Stimulated activated CD8-positive, alpha-beta memory T cell treated with anti-CD3 and anti-CD28 coated beads, Interleukin-2, amount 100 ng/mL, for 48 hours (primary cell): ENCODE measurements around the gene SRMS.

Experiments used
- DNase-seq, 2 donors: peaks; one replicate each; pipeline ENCODE4 v3.0.0-alpha.2; 2020; ENCODE audit warnings: low read depth in 2 of 2

The SRMS gene

GRCh38 chr20:63547725-63548480, at the start of gene SRMS:
Gene SRMS (minus strand): TSS chr20:63547749. CDS start chr20:63547463, 286 bp downstream.
- DNase-seq = no peak

- DNase-seq = no peak
Measured at GRCh38 chr20:63596423-63596822, 48.9 kb upstream of the SRMS start.

GRCh38 chr20:63595416-63596127, 48.0 kb upstream of the SRMS start:
- DNase-seq = no peak

GRCh38 chr20:63594043-63594561, 46.6 kb upstream of the SRMS start:
- DNase-seq = no peak

- DNase-seq = no peak
Measured at GRCh38 chr20:63592661-63593060, 45.1 kb upstream of the SRMS start.

GRCh38 chr20:63591786-63592355, 44.3 kb upstream of the SRMS start:
- DNase-seq = no peak

GRCh38 chr20:63591147-63591533, 43.6 kb upstream of the SRMS start:
- no peak for DNase-seq

- DNase-seq = no peak
Measured at GRCh38 chr20:63590218-63591146, 42.9 kb upstream of the SRMS start.

GRCh38 chr20:63589261-63590217, 42.0 kb upstream of the SRMS start:
- DNase-seq = no peak

- no peak for DNase-seq
Measured at GRCh38 chr20:63588641-63589041, 41.1 kb upstream of the SRMS start.

- DNase-seq = no peak
Measured at GRCh38 chr20:63587776-63588591, 40.4 kb upstream of the SRMS start.

GRCh38 chr20:63587256-63587655, 39.7 kb upstream of the SRMS start:
- no peak for DNase-seq

- no peak for DNase-seq
Measured at GRCh38 chr20:63586797-63587196, 39.2 kb upstream of the SRMS start.

- no peak for DNase-seq
Measured at GRCh38 chr20:63585616-63586565, 38.3 kb upstream of the SRMS start.

GRCh38 chr20:63582382-63583063, 35.0 kb upstream of the SRMS start:
- no peak for DNase-seq

- DNase-seq = peak in 1 of 2 donors; percentile 48
Measured at GRCh38 chr20:63580796-63581461, 33.4 kb upstream of the SRMS start.

GRCh38 chr20:63579017-63579694, 31.6 kb upstream of the SRMS start:
- no peak for DNase-seq
